C4-2B (cell line): ENCODE measurements around the gene IRAK1BP1.
"Not testable (repeated sequence)": the region's sequence is repeated elsewhere in the genome, so short reads cannot be mapped to it uniquely, and the experiment has no call there.

Source experiments
- H3K27ac ChIP-seq: fragments of 450-650 bp; 2 replicates; pipeline ENCODE4 v1.5.1; 2017
- ZFX ChIP-seq: fragments of 450-650 bp; IDR thresholded peaks from 2 replicates; pipeline ENCODE4 v1.6.1; 2017
- TF ChIP-seq, protein P1 (sequence below): fragments of 450-650 bp; conservative IDR thresholded peaks from 2 replicates; pipeline ENCODE4 v1.5.1; 2017; ENCODE audit warnings: mild to moderate bottlenecking

Gene IRAK1BP1

DNA sequence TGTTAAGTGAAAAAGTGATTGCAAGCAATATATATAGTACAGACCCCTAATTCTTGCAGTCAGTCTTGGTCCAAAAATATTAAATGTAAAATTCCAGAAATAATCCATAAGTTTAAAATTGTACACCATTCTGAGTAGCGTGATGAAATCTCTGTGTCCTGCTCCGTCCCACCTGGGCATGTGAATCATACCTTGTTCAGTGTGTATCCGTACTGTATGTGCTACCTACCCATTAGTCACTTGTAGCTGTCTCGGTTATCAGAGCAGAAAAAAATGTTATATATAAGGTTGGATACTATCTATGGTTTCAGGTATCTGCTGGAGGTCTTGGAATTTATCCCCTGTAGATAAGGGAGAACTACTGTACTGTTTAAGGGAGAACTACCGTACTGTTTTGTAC, 16.3 kb downstream of the IRAK1BP1 start:
- H3K27ac ChIP-seq = no peak overlapping the region
- TF ChIP-seq ZFX = no peak
- TF ChIP-seq, protein P1, sequence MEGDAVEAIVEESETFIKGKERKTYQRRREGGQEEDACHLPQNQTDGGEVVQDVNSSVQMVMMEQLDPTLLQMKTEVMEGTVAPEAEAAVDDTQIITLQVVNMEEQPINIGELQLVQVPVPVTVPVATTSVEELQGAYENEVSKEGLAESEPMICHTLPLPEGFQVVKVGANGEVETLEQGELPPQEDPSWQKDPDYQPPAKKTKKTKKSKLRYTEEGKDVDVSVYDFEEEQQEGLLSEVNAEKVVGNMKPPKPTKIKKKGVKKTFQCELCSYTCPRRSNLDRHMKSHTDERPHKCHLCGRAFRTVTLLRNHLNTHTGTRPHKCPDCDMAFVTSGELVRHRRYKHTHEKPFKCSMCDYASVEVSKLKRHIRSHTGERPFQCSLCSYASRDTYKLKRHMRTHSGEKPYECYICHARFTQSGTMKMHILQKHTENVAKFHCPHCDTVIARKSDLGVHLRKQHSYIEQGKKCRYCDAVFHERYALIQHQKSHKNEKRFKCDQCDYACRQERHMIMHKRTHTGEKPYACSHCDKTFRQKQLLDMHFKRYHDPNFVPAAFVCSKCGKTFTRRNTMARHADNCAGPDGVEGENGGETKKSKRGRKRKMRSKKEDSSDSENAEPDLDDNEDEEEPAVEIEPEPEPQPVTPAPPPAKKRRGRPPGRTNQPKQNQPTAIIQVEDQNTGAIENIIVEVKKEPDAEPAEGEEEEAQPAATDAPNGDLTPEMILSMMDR = no peak

DNA sequence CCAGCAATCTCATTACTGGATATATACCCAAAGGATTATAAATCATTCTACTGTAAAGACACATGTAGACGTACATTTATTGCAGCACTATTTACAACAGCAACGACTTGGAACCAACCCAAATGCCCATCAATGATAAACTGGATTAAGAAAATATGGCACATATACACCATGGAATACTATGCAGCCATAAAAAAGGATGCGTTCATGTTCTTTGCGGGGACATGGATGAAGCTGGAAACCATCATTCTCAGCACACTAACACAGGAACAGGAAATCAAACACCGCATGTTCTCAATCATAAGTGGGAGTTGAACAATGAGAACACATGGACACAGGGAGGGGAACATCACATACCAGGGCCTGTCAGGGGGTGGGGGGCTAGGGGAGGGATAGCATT, 22.6 kb downstream of the IRAK1BP1 start:
- not testable (repeated sequence) for H3K27ac ChIP-seq

DNA sequence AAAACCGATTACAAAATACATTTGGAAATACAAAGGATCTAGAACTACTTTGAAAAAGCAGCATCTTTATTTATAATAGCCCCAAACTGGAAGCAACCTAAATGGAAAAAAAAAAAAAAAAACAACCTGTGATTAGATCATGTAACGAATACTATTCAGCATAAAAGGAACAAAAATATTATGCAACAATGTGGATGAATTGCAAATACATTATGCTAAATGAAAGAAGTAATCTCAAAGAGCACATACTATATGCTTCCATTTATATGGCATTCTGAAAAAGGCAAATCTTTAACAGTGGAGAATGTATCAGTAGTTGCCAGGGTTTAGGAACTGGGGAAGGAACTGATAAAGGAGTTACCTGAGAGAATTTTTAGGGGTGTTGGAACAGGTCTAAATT, 28.9 kb downstream of the IRAK1BP1 start:
- H3K27ac ChIP-seq = no peak overlapping the region
- TF ChIP-seq, protein P1 = no peak
- TF ChIP-seq ZFX = no peak

DNA sequence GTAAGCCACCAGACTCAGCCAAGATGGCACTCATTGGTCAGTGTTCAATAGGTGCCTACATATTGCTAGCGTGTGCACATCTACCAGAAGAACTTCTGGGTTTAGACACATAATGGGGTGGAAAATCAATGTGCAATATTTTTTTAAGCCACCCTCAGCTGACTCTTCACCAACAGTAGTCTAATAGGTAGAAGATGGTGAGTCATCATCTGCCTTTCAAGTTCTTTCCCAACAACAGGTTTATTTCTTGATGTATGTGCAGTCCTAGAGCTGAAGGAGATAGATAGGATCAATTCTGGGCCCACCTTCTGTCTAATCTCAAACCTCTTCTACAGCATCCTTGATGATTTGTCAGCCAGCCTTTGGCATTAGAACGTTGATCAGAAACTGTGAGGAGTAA, 41.3 kb downstream of the IRAK1BP1 start:
- H3K27ac ChIP-seq = no peak overlapping the region
- TF ChIP-seq ZFX = no peak
- TF ChIP-seq, protein P1 = no peak

DNA sequence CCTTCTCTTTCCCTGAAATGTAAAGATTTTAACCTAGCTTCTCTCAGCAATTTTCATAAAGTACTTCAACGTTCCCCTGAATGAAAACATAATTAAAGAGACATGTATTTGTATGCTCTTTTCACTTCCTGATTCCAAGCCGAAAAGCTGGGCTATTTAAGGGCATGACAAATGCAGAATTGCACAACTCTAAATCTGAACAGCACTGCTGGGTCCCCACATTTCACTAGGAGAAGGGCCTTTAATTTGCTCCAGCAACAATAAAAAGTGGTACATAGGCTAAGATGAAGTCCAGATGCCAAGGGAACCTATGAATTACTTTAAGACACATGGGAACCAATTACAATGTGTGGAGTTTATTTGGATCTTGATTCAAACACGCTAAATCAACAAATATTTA, 42.0 kb downstream of the IRAK1BP1 start:
- TF ChIP-seq ZFX = no peak
- no peak overlapping the region for H3K27ac ChIP-seq

DNA sequence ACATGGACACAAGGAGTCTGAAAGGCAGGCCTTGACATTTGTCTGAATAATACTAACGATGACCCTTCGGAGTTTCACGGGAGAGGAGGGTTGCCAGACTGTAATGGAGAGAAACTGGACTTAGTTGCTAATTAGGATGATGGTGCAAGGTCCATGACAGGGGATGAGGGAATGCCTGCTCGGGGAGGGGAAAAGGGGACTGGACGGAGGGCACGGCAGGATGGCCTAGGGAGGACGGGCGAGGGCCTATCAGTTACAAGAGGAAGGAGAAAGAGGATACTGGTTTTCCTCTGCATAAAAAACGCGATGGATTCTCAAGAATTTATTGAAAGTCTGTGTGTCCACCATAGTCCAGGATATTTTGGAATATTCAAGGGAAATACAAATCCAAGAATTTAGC, 42.7 kb downstream of the IRAK1BP1 start:
- no peak for TF ChIP-seq ZFX
- TF ChIP-seq, protein P1 = no peak
- H3K27ac ChIP-seq = no peak overlapping the region

DNA sequence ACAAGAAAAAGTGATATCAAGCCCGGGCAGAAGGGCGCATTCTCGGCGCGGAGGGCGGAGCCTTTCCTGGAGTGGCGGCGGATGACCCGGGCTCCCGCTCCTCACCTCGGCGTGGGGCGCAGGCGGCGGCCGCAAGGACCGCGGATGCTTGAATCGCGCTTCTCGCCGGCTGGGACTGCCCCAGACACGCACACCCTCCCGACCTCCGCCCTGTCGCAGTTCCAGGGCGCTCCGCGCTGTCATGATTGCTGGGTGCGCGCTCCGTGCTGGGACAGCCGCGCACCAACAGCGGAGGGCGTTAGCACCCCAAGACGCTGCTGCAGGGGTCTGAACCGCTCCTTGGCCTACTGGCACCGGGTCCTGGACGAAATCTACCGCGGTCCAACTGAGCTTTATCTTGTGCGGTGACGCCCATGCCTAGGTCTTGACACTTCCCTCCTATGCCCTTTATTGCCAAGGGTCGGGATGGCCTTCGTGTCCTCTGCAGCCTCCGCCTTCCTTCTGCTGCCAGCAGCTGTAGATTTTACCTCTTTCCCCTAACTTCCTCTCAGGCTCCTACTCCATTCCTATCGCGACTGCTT, 43.3 kb downstream of the IRAK1BP1 start:
- TF ChIP-seq ZFX = no peak
- TF ChIP-seq, protein P1 = no peak

DNA sequence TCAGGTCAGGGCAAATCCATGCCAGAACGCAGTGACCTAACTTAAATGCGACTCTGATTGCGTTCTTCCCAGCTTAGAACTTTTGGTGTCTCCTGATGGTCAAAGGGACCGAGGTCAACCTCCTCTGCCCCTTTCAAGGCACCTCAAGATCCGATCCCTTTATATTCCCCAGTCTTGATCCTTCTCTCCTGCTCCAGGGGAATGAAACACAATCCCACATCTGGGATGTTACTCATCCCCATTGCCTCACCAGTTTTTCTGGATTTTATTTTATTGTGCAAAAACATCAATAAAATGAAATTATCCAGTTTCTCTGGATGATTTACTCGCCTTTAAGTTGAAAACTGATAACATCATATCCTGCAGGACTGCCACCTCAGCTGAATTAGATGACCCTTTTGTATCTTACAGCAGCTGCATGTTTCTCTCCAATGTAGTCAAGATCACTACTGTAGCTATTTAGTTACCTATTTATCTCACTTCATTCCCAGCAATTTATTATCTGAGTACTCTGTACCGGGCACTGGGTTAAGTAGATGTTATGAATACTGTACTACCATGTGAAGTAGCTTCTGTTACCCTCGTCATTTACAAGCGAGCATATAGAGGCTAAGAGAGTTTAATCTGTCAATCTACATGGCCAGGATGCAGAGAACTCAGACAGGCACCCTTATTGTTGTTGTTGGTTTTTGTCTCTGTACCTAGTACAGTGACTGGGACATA, 44.0 kb downstream of the IRAK1BP1 start:
- TF ChIP-seq, protein P1 = no peak
- TF ChIP-seq ZFX = no peak
- H3K27ac ChIP-seq = no peak overlapping the region

More for the DNA sequence above, 43.3 kb downstream of the IRAK1BP1 start:
- H3K27ac ChIP-seq = no peak overlapping the region
